ENCODE data around the gene LPP. TPM values are rescaled to one million over a fixed set of nuclear protein-coding genes. Genes with fewer than 3 reads are reported as not detected.

LPP gene
- total RNA-seq, 1 experiment from 2014 or later, result 264 TPM

GRCh38 chr3:188672840-188673239 is 518.9 kb downstream of the LPP start:
- DNase-seq, result no peak
- Mint-ChIP-seq H3K27me3 (ENCODE audit: unreplicated experiment) (no peaks in the 10 kb centered on the region), H3K36me3 (ENCODE audit: insufficient read depth, unreplicated experiment) (no peaks in the 10 kb centered on the region), H3K9me3 (ENCODE audit: low read depth, unreplicated experiment) (no peaks in the 10 kb centered on the region), H3K4me3 (ENCODE audit: low read depth, unreplicated experiment) (no peak overlapping the region), H3K4me1 (ENCODE audit: low read depth, unreplicated experiment) (peaks cover 12% of the 10 kb centered on the region), H3K27ac (ENCODE audit: unreplicated experiment) (no peak overlapping the region)
- CTCF ChIA-PET, result interaction anchor here (1.5 kb wide), 1 partner anchor 9 kb away, joined by 4 read pairs; no protein-coding TSS in a partner anchor
- no peak for TF ChIP-seq CTCF (IDR thresholded peaks at IDR 0.05; ENCODE audit: unreplicated experiment)
- BruUV-seq (replicated peaks), result no TSS peak
- intact Hi-C loops (cut with micrococcal nuclease; ENCODE audit: unreplicated experiment), result no loop called here

DNA sequence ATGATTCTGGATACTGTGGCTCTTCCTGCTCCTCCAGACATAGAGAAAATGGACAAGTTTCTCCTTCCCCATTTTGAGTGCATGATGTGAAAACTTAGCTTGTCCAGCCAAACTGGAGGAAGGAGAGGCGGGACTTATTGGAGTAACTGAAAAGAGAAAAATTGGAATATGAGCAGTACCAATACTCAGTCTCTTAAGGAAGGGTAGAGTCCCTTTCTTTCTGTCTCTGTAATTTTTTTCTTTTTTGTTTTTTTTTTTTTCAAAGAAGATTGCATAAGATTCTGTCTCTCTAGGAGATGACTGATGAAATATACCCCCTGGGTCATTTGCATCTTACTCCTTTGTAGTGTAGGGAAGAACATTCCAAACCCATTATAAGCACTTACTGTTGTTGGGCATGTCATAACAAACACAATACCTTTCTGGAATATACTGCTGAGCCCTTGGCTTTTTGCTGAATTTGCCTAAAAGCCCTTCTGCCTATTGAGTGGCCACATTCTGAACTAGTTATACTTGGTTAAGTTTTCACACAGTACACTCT is 519.8 kb downstream of the LPP start:
- Mint-ChIP-seq H3K27me3 (ENCODE audit: unreplicated experiment) (no peaks in the 10 kb centered on the region), H3K9me3 (ENCODE audit: low read depth, unreplicated experiment) (no peaks in the 10 kb centered on the region), H3K4me3 (ENCODE audit: low read depth, unreplicated experiment) (no peak overlapping the region), H3K36me3 (ENCODE audit: insufficient read depth, unreplicated experiment) (no peaks in the 10 kb centered on the region), H3K27ac (ENCODE audit: unreplicated experiment) (no peak overlapping the region), H3K4me1 (ENCODE audit: low read depth, unreplicated experiment) (peaks cover 12% of the 10 kb centered on the region)
- CTCF ChIA-PET, result interaction anchor here (0.7 to 1.5 kb wide), 2 partner anchors 10 to 61 kb away, joined by 3 to 4 read pairs; no protein-coding TSS in a partner anchor
- TF ChIP-seq CTCF (IDR thresholded peaks at IDR 0.05; ENCODE audit: unreplicated experiment), result no peak
- no peak for DNase-seq
- intact Hi-C loops (cut with micrococcal nuclease; ENCODE audit: unreplicated experiment), result no loop called here
- BruUV-seq (replicated peaks), result no TSS peak

DNA sequence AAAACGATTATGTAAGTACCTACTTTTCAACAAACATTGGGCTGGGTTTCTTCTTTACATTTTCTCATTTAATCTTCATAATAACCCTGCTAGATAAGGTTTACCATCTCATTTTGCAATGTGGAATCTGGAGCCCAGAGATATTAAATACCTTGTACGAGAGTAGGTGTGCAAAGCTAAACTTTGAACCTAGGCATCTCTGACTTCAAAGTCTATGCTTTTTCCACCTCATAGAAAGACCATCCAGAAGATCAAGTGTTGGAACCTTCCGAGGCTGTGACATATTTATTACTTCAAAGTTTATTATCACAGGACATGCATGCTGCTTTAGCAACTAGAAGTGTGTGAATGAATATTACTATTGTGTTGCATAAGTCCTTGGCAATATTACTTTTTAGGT is 520.6 kb downstream of the LPP start:
- Mint-ChIP-seq H3K9me3 (ENCODE audit: low read depth, unreplicated experiment) (no peaks in the 10 kb centered on the region), H3K36me3 (ENCODE audit: insufficient read depth, unreplicated experiment) (no peaks in the 10 kb centered on the region), H3K27ac (ENCODE audit: unreplicated experiment) (no peak overlapping the region), H3K4me3 (ENCODE audit: low read depth, unreplicated experiment) (no peak overlapping the region), H3K4me1 (ENCODE audit: low read depth, unreplicated experiment) (peaks cover 19% of the 10 kb centered on the region), H3K27me3 (ENCODE audit: unreplicated experiment) (no peaks in the 10 kb centered on the region)
- intact Hi-C loops (cut with micrococcal nuclease; ENCODE audit: unreplicated experiment), result no loop called here
- no peak for TF ChIP-seq CTCF (IDR thresholded peaks at IDR 0.05; ENCODE audit: unreplicated experiment)
- CTCF ChIA-PET, result interaction anchor here (0.6 kb wide), 1 partner anchor 15 kb away, joined by 4 read pairs; no protein-coding TSS in a partner anchor
- BruUV-seq (replicated peaks), result TSS peak; percentile 19
- DNase-seq, result no peak

- BruUV-seq (replicated peaks), result no TSS peak
- intact Hi-C loops (cut with micrococcal nuclease; ENCODE audit: unreplicated experiment), result no loop called here
These were observed 523.4 kb downstream of the LPP start for GRCh38 chr3:188677344-188677743.

More at GRCh38 chr3:188677344-188677743, 523.4 kb downstream of the LPP start:
- CTCF ChIA-PET, result no interaction called here
- no peak overlapping the region for H3K27ac Mint-ChIP-seq (ENCODE audit: unreplicated experiment)
- H3K27me3 Mint-ChIP-seq (ENCODE audit: unreplicated experiment), result no peaks in the 10 kb centered on the region
- DNase-seq, result no peak
- H3K36me3 Mint-ChIP-seq (ENCODE audit: insufficient read depth, unreplicated experiment), result no peaks in the 10 kb centered on the region
- no peaks in the 10 kb centered on the region for H3K9me3 Mint-ChIP-seq (ENCODE audit: low read depth, unreplicated experiment)
- no peak for TF ChIP-seq CTCF (IDR thresholded peaks at IDR 0.05; ENCODE audit: unreplicated experiment)
- peaks cover 22% of the 10 kb centered on the region for H3K4me1 Mint-ChIP-seq (ENCODE audit: low read depth, unreplicated experiment)
- H3K4me3 Mint-ChIP-seq (ENCODE audit: low read depth, unreplicated experiment), result no peak overlapping the region
